H9 (cell line): ENCODE data around the gene KIAA2012. TPM values are rescaled to one million over a fixed set of nuclear protein-coding genes. Genes with fewer than 3 reads are reported as not detected.

Source experiments
- DNase-seq: peaks from one replicate; pipeline ENCODE4 v3.0.0-alpha.2; 2017
- H2AFZ ChIP-seq: one replicate; pipeline ENCODE4 v1.6.1; 2013; ENCODE audit warnings: mild to moderate bottlenecking, low read length, control low read depth, moderate library complexity
- H2AK5ac ChIP-seq: 2 replicates; pipeline ENCODE4 v1.6.1; 2013; ENCODE audit warnings: low read length, control low read depth, mixed read lengths; ENCODE audit not compliant: insufficient read length
- H2BK120ac ChIP-seq: one replicate; pipeline ENCODE4 v1.6.1; 2013; ENCODE audit warnings: low read depth, mild to moderate bottlenecking, low read length, control low read depth, inconsistent platforms; ENCODE audit not compliant: poor library complexity, severe bottlenecking
- H2BK12ac ChIP-seq: 2 replicates; pipeline ENCODE4 v1.6.1; 2013; ENCODE audit warnings: low read length, control low read depth, mixed read lengths, low read depth; ENCODE audit not compliant: insufficient read length
- H2BK15ac ChIP-seq: 2 replicates; pipeline ENCODE4 v1.6.1; 2013; ENCODE audit warnings: low read depth, low read length, control low read depth
- H2BK20ac ChIP-seq: one replicate; pipeline ENCODE4 v1.6.1; 2013; ENCODE audit warnings: low read depth, mild to moderate bottlenecking, low read length, control low read depth, inconsistent platforms; ENCODE audit not compliant: poor library complexity, severe bottlenecking
- H2BK5ac ChIP-seq: 2 replicates; pipeline ENCODE4 v1.6.1; 2013; ENCODE audit warnings: low read length, control low read depth, mixed read lengths; ENCODE audit not compliant: insufficient read length
- H3K14ac ChIP-seq: 2 replicates; pipeline ENCODE4 v1.6.1; 2013; ENCODE audit warnings: low read length, control low read depth; ENCODE audit not compliant: insufficient read depth
- H3K18ac ChIP-seq: 2 replicates; pipeline ENCODE4 v1.6.1; 2013; ENCODE audit warnings: low read depth, mild to moderate bottlenecking, mixed read lengths, low read length, control low read depth; ENCODE audit not compliant: insufficient read length
- H3K23ac ChIP-seq: 2 replicates; pipeline ENCODE4 v1.6.1; 2013; ENCODE audit warnings: low read length, control low read depth, mixed read lengths, low read depth; ENCODE audit not compliant: insufficient read length
- H3K23me2 ChIP-seq: 2 replicates; pipeline ENCODE4 v1.6.1; 2013; ENCODE audit warnings: low read depth, mild to moderate bottlenecking, mixed read lengths, low read length, control low read depth; ENCODE audit not compliant: insufficient read length, poor library complexity, severe bottlenecking
- H3K27ac ChIP-seq: 2 replicates; pipeline ENCODE4 v1.5.1; 2013; ENCODE audit warnings: low read length, control low read depth, mixed read lengths, low read depth; ENCODE audit not compliant: insufficient read length
- H3K27me3 ChIP-seq: 2 replicates; pipeline ENCODE4 v1.6.1; 2013; ENCODE audit warnings: low read length, control low read depth, inconsistent platforms; ENCODE audit not compliant: insufficient read depth
- H3K4ac ChIP-seq: 2 replicates; pipeline ENCODE4 v1.6.1; 2013; ENCODE audit warnings: low read depth, mild to moderate bottlenecking, control low read depth, inconsistent platforms, low read length, moderate library complexity
- H3K4me1 ChIP-seq: 2 replicates; pipeline ENCODE4 v1.6.1; 2013; ENCODE audit warnings: low read length, control low read depth, inconsistent platforms; ENCODE audit not compliant: insufficient read depth
- H3K4me2 ChIP-seq: 2 replicates; pipeline ENCODE4 v1.6.1; 2013; ENCODE audit warnings: low read length, control low read depth, mixed read lengths; ENCODE audit not compliant: insufficient read length, insufficient read depth
- H3K56ac ChIP-seq: 2 replicates; pipeline ENCODE4 v1.6.1; 2013; ENCODE audit warnings: low read depth, mild to moderate bottlenecking, mixed read lengths, low read length, control low read depth; ENCODE audit not compliant: insufficient read length
- H3K79me1 ChIP-seq: 2 replicates; pipeline ENCODE4 v1.6.1; 2013; ENCODE audit warnings: low read depth, mild to moderate bottlenecking, moderate library complexity, low read length, control low read depth, inconsistent platforms; ENCODE audit not compliant: insufficient read depth, poor library complexity, severe bottlenecking
- H3K79me2 ChIP-seq: 2 replicates; pipeline ENCODE4 v1.6.1; 2013; ENCODE audit warnings: low read length, control low read depth, inconsistent platforms; ENCODE audit not compliant: insufficient read depth
- H3K9ac ChIP-seq: 2 replicates; pipeline ENCODE4 v1.6.1; 2013; ENCODE audit warnings: low read length, control low read depth, mixed read lengths; ENCODE audit not compliant: insufficient read length; ENCODE audit errors: extremely low read depth
- H3K9me3 ChIP-seq: one replicate; pipeline ENCODE4 v1.6.1; 2013; ENCODE audit warnings: low read depth, low read length, inconsistent platforms; ENCODE audit not compliant: control insufficient read depth
- H3T11ph ChIP-seq: one replicate; pipeline ENCODE4 v1.6.1; 2013; ENCODE audit warnings: mild to moderate bottlenecking, low read length, control low read depth, inconsistent platforms
- H4K20me1 ChIP-seq: one replicate; pipeline ENCODE4 v1.6.1; 2013; ENCODE audit not compliant: control insufficient read depth, insufficient read length, insufficient read depth
- H4K5ac ChIP-seq: 2 replicates; pipeline ENCODE4 v1.6.1; 2013; ENCODE audit warnings: low read depth, mild to moderate bottlenecking, mixed read lengths, low read length, control low read depth; ENCODE audit not compliant: insufficient read length
- H4K8ac ChIP-seq: replicated peaks from 2 replicates; pipeline ENCODE4 v1.6.1; 2013; ENCODE audit warnings: low read length, control low read depth, mixed read lengths, low read depth; ENCODE audit not compliant: insufficient read length
- H4K91ac ChIP-seq: 2 replicates; pipeline ENCODE4 v1.6.1; 2013; ENCODE audit warnings: low read depth, mild to moderate bottlenecking, moderate library complexity, mixed read lengths, low read length, control low read depth; ENCODE audit not compliant: insufficient read length
- H3K27ac Mint-ChIP-seq, 3 experiments: 2 replicates in 2 of 3; 3 replicates in 1 of 3; pipeline ENCODE4 v1.8.0; 2020 to 2021; ENCODE audit warnings: mixed read lengths in 3 of 3, mild to moderate bottlenecking in 1 of 3, moderate library complexity in 1 of 3
- H3K27me3 Mint-ChIP-seq: 2 replicates; pipeline ENCODE4 v1.8.0; 2021; ENCODE audit warnings: low read depth, mild to moderate bottlenecking, moderate library complexity, mixed read lengths
- H3K36me3 Mint-ChIP-seq, 3 experiments: 2 replicates in 2 of 3; 3 replicates in 1 of 3; pipeline ENCODE4 v1.8.0; 2020 to 2021; ENCODE audit warnings: low read depth in 3 of 3, mixed read lengths in 3 of 3; ENCODE audit not compliant: insufficient read depth in 1 of 3
- H3K4me1 Mint-ChIP-seq, 2 experiments: 2 replicates each; pipeline ENCODE4 v1.8.0; 2020; ENCODE audit warnings: mixed read lengths in 2 of 2
- H3K4me3 Mint-ChIP-seq, 2 experiments: 2 replicates in 1 of 2; 3 replicates in 1 of 2; pipeline ENCODE4 v1.8.0; 2020 to 2021; ENCODE audit warnings: mild to moderate bottlenecking in 2 of 2, mixed read lengths in 2 of 2, moderate library complexity in 1 of 2
- H3K9me3 Mint-ChIP-seq, 2 experiments: 2 replicates in 1 of 2; 3 replicates in 1 of 2; pipeline ENCODE4 v1.8.0; 2020; ENCODE audit warnings: mild to moderate bottlenecking in 2 of 2, mixed read lengths in 2 of 2, moderate library complexity in 1 of 2
- CTCF ChIP-seq: fragments of 200-600 bp; sonication (generic); conservative IDR thresholded peaks from 3 replicates; pipeline ENCODE4 v1.8.0; 2021; ENCODE audit warnings: antibody characterized with exemption, mild to moderate bottlenecking
- WGBS: extraction: QIAGEN DNeasy Blood & Tissue Kit; methylation state at CpG from one replicate; pipeline ENCODE4 v1.1.7; 2013; ENCODE audit warnings: missing lambda C conversion rate, low lambda C conversion rate, mixed read lengths; ENCODE audit not compliant: insufficient read length; ENCODE audit errors: extremely low coverage; 5-methylcytosine and 5-hydroxymethylcytosine counted together
- total RNA-seq: library from RNA; stranded (reverse); gene quantifications from 2 replicates; pipeline ENCODE4 v1.2.1, GENCODE V29; 2021

Gene KIAA2012
- total RNA-seq, 1 experiment from 2014 or later: not detected

GRCh38 chr2:202165945-202166344, 92.9 kb downstream of the KIAA2012 start:
- WGBS: no CpG with 5 or more reads among the region's 1 CpG

More at GRCh38 chr2:202165945-202166344, 92.9 kb downstream of the KIAA2012 start:
- H2AFZ ChIP-seq: no peak overlapping the region
- no peak overlapping the region for H3T11ph ChIP-seq
- H2BK20ac ChIP-seq: no peak overlapping the region
- no peak overlapping the region for H2AK5ac ChIP-seq
- H3K4me3 Mint-ChIP-seq: no peak overlapping the region
- H3K27ac Mint-ChIP-seq: no peak overlapping the region
- TF ChIP-seq CTCF: no peak
- H4K20me1 ChIP-seq: no peaks in the 10 kb centered on the region
- H3K14ac ChIP-seq: no peak overlapping the region
- peaks cover 17 to 18% of the 10 kb centered on the region in 2 experiments for H3K4me1 Mint-ChIP-seq
- no peak overlapping the region for H3K4ac ChIP-seq
- peaks cover 3% of the 10 kb centered on the region for H3K23me2 ChIP-seq
- H4K5ac ChIP-seq: no peak overlapping the region
- H3K4me1 ChIP-seq: no peaks in the 10 kb centered on the region
- H3K18ac ChIP-seq: no peak overlapping the region
- no peaks in the 10 kb centered on the region for H3K27me3 ChIP-seq
- no peak overlapping the region for H2BK15ac ChIP-seq
- no peaks in the 10 kb centered on the region; a peak in 1 of 7 replicates for H3K36me3 Mint-ChIP-seq
- DNase-seq: no peak
- no peak overlapping the region for H2BK5ac ChIP-seq
- no peaks in the 10 kb centered on the region for H3K79me2 ChIP-seq
- no peaks in the 10 kb centered on the region for H3K9me3 ChIP-seq
- no peaks in the 10 kb centered on the region for H3K79me1 ChIP-seq
- H3K27ac ChIP-seq: no peak overlapping the region
- H3K56ac ChIP-seq: no peak overlapping the region
- no peak overlapping the region for H3K9ac ChIP-seq
- H3K4me2 ChIP-seq: no peak overlapping the region
- no peak overlapping the region for H2BK12ac ChIP-seq
- no peak overlapping the region for H3K23ac ChIP-seq
- H2BK120ac ChIP-seq: no peak overlapping the region
- no peaks in the 10 kb centered on the region for H3K9me3 Mint-ChIP-seq
- H3K27me3 Mint-ChIP-seq: peaks cover 24% of the 10 kb centered on the region
- no peak overlapping the region for H4K8ac ChIP-seq
- H4K91ac ChIP-seq: no peak overlapping the region
